HG02884 (cell line): ENCODE measurements around the gene TRAPPC2B.

Experiments
- ATAC-seq: cut with Tn5 transposase; IDR thresholded peaks from one replicate; pipeline ENCODE4 v1.9.1; 2021; ENCODE audit warnings: mild to moderate bottlenecking, moderate library complexity; ENCODE audit not compliant: unreplicated experiment

Gene TRAPPC2B

GRCh38 chr19:57362997-57363687 is at the start of gene TRAPPC2B, which contains the start of gene ZNF547:
TRAPPC2B (plus strand) TSS chr19:57363551; CDS start chr19:57364834, 1,283 bp downstream.
ZNF547 (plus strand) TSS chr19:57363551; CDS start chr19:57368556, 5,005 bp downstream.
- ATAC-seq, result peak; percentile 87

- no peak for ATAC-seq
These were observed 49.2 kb upstream of the TRAPPC2B start for GRCh38 chr19:57314146-57314545.

DNA sequence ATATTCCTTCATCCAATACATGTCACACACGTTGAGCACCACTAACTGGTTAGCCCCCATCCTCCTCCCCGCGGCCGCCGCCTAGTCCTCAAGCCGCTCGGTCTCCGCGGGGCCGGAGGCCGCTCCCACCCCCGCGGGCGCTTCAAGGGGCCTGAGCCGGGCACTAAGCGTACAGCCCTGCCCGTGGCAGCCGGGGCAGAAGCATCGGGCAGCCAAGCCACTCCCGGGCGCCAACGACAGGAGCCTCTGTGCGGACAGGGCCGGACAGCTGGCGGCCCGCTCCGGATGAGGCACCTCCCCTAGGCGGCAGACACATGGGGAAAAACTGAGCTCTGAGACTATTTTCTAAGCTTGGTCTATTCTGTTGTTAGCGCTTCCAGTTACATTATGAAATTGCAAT is 45.8 kb upstream of the TRAPPC2B start:
- ATAC-seq, result no peak

DNA sequence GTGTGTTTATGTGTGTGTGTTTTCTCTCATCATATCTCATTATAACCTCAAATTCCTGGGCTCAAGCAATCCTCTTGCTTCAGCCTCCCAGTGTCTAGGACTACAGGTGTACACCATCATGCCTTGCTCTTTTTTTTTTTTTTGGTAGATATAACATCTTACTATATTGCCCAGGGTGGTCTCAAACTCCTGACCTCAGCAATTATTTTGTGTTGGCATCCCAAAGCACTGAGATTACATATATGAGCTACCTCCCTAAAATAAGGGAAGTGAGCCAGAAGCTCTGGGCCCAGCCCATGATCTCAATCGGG is 43.5 kb upstream of the TRAPPC2B start:
- ATAC-seq, result no peak

DNA sequence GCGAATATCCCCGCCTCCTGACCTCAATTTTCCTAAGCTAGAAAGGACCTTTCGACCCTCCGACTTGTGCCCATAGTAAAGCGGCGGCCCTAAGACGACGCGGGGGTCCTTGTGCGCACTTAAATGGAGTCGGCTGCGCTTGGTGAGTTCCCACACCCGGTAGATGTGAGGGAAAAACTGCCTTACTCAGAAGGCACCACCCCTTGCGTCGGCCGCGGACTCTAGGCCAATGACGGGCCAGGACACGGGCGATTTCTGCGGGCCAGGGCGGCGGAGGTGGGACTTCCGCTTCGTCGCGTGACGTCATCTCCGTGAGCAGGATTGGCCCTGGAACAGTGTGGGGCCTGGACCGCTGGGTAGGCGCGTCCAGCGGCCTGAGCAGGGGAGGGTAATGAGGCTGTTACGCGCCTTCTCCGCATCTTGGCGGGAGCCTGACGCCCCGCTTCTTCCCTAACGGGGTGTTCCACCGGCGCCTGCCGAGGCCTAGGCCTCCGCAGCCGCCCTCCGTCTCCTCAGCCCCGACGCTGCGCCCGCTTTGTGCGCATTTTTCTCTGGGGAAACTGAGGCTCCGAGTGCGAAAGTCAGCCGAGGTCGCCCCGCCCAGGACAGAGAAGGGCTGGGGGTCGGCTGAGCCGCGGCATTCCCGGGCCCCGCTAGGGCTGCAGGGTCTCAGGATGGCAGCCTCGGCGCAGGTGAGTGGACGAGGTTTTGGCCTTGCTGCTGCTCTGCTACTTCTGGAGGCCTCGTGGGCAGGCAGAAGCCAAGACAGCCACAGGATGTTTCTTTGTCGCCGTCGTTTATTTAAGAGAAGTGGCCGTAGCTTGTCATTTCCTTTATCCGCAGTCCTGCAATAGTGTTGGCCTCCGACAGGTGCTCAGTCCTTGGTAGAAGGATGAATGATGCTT is 42.9 kb upstream of the TRAPPC2B start, which contains the start of gene ZNF543:
Gene ZNF543 (plus strand): TSS at position 293 of the 905 bp plus-strand sequence. CDS start 382 bp downstream, at position 675.
- ATAC-seq, result peak; percentile 98

DNA sequence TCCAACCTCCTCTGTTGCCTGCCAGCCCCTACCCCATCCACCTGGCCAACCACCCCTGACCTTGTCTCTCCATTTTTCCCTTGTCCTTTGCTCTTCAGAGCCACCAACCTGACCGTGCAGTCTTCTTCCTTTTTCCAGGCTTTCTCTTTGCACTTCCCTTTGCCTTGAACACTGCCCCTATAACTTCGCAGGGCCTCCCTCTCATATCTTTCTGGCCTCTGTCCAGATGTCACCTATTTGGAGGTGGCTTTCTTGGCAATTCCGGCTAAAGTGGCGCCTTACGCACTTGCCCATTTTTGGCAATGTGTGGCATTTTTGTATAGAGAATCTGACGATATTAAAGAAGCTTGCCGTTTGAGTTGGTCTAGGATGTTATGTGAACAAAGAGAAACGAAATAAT is 42.2 kb upstream of the TRAPPC2B start:
- ATAC-seq, result no peak

- no peak for ATAC-seq
These were observed 41.6 kb upstream of the TRAPPC2B start for GRCh38 chr19:57321751-57322150.

- no peak for ATAC-seq
These were observed 38.4 kb upstream of the TRAPPC2B start for GRCh38 chr19:57324992-57325391.

DNA sequence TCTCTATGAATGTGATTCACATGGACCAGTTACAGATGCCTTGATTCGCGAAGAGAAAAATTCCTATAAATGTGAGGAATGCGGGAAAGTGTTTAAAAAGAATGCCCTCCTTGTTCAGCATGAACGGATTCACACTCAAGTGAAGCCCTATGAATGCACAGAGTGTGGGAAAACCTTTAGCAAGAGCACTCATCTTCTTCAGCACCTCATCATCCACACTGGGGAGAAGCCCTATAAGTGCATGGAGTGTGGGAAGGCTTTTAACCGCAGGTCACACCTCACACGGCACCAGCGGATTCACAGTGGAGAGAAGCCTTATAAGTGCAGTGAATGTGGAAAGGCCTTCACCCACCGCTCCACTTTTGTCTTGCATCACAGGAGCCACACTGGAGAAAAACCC is 35.4 kb upstream of the TRAPPC2B start:
- no peak for ATAC-seq

DNA sequence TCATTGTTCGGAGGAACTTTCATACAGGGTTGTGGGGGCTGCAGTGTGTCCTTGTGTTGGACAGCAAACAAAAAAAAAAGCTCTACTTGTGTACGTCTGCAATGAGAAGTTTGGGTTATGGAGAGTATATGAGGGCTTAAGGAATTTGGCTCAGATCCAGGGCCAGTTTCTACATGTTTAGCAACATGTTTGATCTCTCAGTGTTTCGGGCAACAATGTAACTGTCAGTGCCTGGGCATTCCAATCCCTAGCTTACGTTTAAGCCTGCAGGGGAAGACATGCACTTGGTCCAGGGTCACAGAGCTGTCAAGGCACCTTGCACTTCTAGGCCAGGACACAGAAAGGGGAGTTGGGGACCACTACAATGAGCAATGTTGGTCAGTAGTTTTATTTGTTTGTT is 29.2 kb upstream of the TRAPPC2B start:
- no peak for ATAC-seq

GRCh38 chr19:57338877-57339276 is 24.5 kb upstream of the TRAPPC2B start:
- ATAC-seq, result no peak

DNA sequence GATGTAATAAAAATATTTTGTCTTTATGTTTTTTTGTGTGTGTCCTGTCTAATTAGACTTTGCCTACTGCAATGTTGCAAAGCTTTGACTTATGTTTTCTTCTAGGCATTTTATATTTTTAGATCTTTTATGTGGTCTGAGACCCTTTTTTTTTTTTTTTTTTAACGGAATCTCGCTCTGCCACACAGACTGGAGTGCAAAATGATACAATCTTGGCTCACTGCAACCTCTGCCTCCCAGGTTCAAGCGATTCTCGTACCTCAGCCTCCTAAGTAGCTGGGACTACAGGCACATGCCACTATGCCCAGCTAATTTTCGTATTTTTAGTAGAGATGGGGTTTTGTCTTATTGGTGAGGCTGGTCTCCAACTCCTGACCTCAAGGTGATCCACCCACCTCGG is 20.8 kb upstream of the TRAPPC2B start:
- no peak for ATAC-seq

- no peak for ATAC-seq
These were observed 15.2 kb upstream of the TRAPPC2B start for GRCh38 chr19:57348136-57348535.

DNA sequence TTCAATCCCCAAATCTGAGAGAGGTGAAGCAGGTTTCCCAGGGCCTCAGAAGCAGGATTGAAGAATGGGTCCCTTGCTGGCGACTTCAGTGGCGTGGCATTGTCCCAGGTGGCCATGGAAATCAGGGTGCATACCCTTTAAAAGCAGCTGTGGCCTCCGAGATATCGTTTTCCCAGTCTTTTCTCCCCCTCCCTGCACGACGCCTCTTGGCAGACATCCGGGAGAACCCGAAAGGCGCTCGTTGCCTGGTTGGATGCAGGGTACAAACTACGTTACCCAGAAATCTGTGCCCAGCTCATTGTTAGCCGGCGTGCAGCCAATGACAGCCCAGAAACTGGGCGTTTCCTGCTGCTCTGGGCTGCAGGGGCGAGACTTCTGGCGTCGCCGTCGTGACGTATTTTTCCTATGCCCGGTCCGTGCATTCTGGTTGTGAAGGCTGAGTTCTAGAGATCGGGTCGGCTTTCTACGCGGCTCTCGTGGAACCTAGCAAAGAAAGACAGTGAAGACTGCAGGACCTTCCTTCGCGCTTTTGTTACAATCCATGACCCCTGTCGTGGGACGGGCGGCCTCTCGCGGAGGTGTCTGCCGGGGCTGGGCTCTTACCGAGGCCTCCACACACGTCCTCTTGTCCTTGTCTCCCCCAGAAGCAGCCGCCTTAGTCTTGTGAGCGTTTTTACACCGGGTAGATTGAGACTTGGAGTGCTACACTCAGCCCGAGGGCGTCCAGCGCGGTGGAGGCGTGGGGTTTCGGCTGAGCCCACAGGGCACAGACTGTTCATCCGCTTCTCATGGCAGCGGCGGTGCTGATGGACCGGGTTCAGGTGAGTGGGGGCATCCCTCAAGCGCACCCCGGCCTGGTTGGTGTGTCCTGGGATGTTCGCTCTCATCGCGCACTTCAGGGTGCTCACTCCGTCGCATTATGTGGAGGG is 12.2 kb upstream of the TRAPPC2B start, which contains the start of gene ZNF304:
Gene ZNF304 (plus strand): TSS at position 395 of the 929 bp plus-strand sequence. CDS start 394 bp downstream, at position 789.
- ATAC-seq, result peak; percentile 98

GRCh38 chr19:57351867-57352266 is 11.5 kb upstream of the TRAPPC2B start:
- ATAC-seq, result no peak

DNA sequence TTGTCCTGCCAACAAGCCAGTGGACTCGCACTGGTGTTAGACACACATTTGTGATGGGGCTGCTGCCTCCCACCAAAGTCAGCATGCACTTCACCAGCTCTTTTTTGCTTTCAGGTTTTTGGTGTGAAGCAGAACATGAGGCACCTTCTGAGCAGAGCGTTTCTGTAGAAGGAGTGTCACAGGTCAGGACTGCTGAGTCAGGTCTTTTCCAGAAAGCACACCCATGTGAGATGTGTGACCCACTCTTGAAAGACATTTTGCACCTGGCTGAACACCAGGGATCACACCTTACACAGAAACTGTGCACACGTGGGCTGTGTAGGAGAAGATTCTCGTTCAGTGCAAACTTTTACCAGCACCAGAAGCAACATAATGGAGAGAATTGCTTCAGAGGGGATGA is 7.4 kb upstream of the TRAPPC2B start:
- no peak for ATAC-seq

GRCh38 chr19:57357406-57357805 is 5.9 kb upstream of the TRAPPC2B start:
- ATAC-seq, result no peak

DNA sequence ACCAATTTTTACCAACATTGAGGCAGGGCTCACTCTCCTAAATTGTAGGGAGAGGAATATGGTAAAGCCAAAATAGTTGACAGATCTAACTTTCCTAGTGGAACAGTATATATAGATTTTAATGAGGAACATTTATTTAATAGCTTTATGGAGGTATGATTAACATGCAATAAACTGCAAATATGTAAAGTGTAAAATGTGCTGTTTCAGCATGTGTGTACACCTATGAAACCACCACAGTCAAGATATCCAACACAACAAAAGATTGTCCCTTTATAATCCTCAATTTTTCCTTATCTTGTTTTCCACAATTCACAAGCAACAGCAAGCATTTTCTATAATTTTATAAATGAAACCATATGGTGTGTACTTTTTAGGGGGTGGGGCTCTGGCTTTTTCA is 4.1 kb upstream of the TRAPPC2B start:
- no peak for ATAC-seq

DNA sequence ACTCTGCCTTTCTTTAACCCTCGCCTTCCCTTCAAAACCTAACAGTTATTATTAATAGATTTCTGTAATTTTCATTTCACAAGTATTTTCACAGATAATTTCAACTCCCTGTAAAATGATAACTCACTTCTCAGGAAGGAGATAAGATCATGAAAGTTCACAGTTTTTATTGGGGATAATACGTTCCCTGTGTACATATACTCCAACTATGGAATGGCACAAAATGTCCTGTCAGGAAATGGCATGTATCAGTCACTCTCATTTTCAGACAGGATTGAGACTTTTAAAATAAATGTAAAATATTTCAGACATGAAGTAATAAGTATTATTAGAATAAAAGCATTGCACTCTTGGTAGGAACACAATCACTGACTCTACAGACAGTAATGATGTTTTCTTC is 932 bp upstream of the TRAPPC2B start:
- ATAC-seq, result no peak

DNA sequence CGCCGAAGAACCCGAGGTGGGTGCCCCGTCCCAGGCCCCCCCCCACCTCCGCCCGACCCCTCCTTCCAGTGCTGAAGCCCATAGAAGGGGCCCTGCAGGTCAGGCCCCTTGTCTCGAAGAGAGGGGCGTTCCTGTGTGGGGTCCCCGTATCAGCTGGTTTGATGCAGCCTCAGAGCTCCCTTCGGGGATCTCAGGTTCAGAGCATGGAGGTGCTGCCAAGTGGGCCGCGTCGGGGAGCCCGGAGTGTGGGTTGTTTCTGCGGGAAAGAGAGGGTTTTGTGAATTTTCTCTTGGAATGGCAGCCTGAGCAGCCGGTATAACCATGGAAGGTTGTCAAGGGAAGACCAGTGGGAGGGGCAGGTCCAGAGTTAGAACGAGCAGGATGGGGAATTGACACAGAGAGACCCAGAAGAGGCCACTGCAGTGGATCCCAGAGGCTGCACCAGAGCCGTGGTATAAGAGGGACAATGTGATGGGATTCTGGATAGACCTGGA is 384 bp downstream of the TRAPPC2B start:
- peak; percentile 15 for ATAC-seq

DNA sequence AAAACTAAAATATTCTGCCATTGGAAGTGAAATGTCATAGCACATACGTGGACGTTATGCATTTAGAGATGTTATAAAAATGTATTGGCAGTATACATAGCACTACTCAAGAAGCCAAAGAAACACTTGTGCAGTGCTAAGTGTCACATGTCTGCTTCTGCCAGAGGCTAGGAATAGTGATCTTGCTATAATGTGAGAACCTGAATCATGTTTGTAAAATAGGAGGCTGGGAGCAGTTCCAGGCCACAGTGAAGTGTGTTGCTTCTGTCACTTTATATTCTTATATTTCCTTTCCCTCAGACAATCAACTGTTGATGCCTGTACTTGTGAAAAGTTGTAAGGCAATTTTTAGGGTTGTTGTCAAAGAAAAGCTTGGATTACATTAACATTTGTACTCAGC is 3.4 kb downstream of the TRAPPC2B start:
- no peak for ATAC-seq
